ENCODE results near the gene AGO4. TPM values are rescaled to one million over a fixed set of nuclear protein-coding genes. Genes with fewer than 3 reads are reported as not detected.

The AGO4 gene
- total RNA-seq, 1 experiment from 2014 or later, result 12.8 TPM

DNA sequence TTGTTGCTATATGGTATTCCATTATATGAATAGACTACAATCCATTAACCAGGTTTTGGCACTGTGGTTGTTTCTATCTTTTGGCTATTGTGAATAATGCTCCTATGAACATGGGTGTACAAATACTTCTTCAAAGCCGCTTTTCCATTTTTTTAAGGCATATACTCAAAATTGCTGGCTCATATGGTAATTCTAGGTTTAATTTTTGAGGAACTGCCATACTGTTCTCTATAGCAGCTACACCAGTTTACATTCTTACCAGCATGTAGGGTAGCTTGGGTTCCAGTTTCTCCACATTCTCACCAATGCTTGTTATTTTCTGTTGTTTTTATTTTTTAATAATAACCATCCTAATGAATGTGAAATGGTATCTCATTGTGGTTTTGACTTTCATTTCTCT lies 55.3 kb downstream of the AGO4 start:
- Histone ChIP-seq H2BK20ac (ENCODE audit: low read depth, low read length, poor library complexity, severe bottlenecking) (no peak overlapping the region), H3K27ac (ENCODE audit: insufficient read length, low read depth, low read length) (no peak overlapping the region), H3K79me1 (ENCODE audit: insufficient read depth, low read depth, low read length, poor library complexity, severe bottlenecking) (no peaks in the 10 kb centered on the region), H3K14ac (ENCODE audit: insufficient read depth, low read length) (no peak overlapping the region), H4K91ac (ENCODE audit: insufficient read length, low read depth, low read length) (no peak overlapping the region), H2BK120ac (ENCODE audit: low read depth, low read length, poor library complexity, severe bottlenecking) (no peak overlapping the region), H3K9me3 (ENCODE audit: control insufficient read depth, low read depth, low read length) (no peaks in the 10 kb centered on the region), H3K4me1 (ENCODE audit: insufficient read depth, low read length) (no peaks in the 10 kb centered on the region), H2BK5ac (ENCODE audit: insufficient read length, low read length) (no peak overlapping the region), H3K4me2 (ENCODE audit: insufficient read depth, insufficient read length, low read length) (no peak overlapping the region), H3K23ac (ENCODE audit: insufficient read length, low read depth, low read length) (no peak overlapping the region), H3K23me2 (ENCODE audit: insufficient read length, low read depth, low read length, poor library complexity, severe bottlenecking) (no peaks in the 10 kb centered on the region), H4K5ac (ENCODE audit: insufficient read length, low read depth, low read length) (no peak overlapping the region), H3K4ac (ENCODE audit: low read depth, low read length) (no peak overlapping the region), H4K20me1 (ENCODE audit: control insufficient read depth, insufficient read depth, insufficient read length) (no peaks in the 10 kb centered on the region), H3K56ac (ENCODE audit: insufficient read length, low read depth, low read length) (no peak overlapping the region), H2AFZ (ENCODE audit: low read length) (no peak overlapping the region), H3T11ph (ENCODE audit: low read length) (no peak overlapping the region), H2AK5ac (ENCODE audit: insufficient read length, low read length) (no peak overlapping the region), H3K79me2 (ENCODE audit: insufficient read depth, low read length) (no peaks in the 10 kb centered on the region), H2BK15ac (ENCODE audit: low read depth, low read length) (no peak overlapping the region), H3K9ac (ENCODE audit: extremely low read depth, insufficient read length, low read length) (no peak overlapping the region), H4K8ac (replicated peaks; ENCODE audit: insufficient read length, low read depth, low read length) (no peak overlapping the region), H3K18ac (ENCODE audit: insufficient read length, low read depth, low read length) (no peak overlapping the region), H3K27me3 (ENCODE audit: insufficient read depth, low read length) (no peaks in the 10 kb centered on the region), H2BK12ac (ENCODE audit: insufficient read length, low read depth, low read length) (no peak overlapping the region)
- no peaks in the 10 kb centered on the region for H3K9me3 Mint-ChIP-seq
- no peak overlapping the region for H3K4me3 Mint-ChIP-seq
- H3K27me3 Mint-ChIP-seq (ENCODE audit: low read depth), result no peaks in the 10 kb centered on the region
- no peak for DNase-seq
- peaks cover 0 to 3% of the 10 kb centered on the region in 2 experiments; a peak in 1 of 4 replicates for H3K4me1 Mint-ChIP-seq
- no CpG with 5 or more reads among the region's 1 CpG for WGBS (ENCODE audit: extremely low coverage, insufficient read length, low lambda C conversion rate)
- TF ChIP-seq, protein P1, sequence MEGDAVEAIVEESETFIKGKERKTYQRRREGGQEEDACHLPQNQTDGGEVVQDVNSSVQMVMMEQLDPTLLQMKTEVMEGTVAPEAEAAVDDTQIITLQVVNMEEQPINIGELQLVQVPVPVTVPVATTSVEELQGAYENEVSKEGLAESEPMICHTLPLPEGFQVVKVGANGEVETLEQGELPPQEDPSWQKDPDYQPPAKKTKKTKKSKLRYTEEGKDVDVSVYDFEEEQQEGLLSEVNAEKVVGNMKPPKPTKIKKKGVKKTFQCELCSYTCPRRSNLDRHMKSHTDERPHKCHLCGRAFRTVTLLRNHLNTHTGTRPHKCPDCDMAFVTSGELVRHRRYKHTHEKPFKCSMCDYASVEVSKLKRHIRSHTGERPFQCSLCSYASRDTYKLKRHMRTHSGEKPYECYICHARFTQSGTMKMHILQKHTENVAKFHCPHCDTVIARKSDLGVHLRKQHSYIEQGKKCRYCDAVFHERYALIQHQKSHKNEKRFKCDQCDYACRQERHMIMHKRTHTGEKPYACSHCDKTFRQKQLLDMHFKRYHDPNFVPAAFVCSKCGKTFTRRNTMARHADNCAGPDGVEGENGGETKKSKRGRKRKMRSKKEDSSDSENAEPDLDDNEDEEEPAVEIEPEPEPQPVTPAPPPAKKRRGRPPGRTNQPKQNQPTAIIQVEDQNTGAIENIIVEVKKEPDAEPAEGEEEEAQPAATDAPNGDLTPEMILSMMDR (conservative IDR thresholded peaks at IDR 0.05), result no peak
- no peak overlapping the region for H3K27ac Mint-ChIP-seq
- H3K36me3 Mint-ChIP-seq (ENCODE audit: insufficient read depth in 1 of 3, low read depth in 3 of 3), result no peaks in the 10 kb centered on the region

All from H9 (cell line).